Small intestine (tissue), 7 donors: ENCODE results near the gene PACS1. TPM values are rescaled to one million over a fixed set of nuclear protein-coding genes. Genes with fewer than 3 reads are reported as not detected.
A peak's percentile ranks its signal among the peaks of the same experiment; 100 is the strongest.

Experiments used
- DNase-seq, 2 donors: peaks; one replicate each; pipeline versions ENCODE4 v3.0.0 to v3.0.0-alpha.2; 2013
- FAIRE-seq: peaks from 2 replicates; lab custom pipeline; 2012; peaks lifted over from hg19 to GRCh38; lab: Jason Lieb, UNC
- H3K27ac ChIP-seq, 3 donors: one replicate each; pipeline ENCODE4 v1.5.1; 2013; ENCODE audit warnings: low read length in 2 of 3, mild to moderate bottlenecking in 2 of 3, control low read depth in 1 of 3, inconsistent platforms in 1 of 3, low read depth in 1 of 3, moderate library complexity in 1 of 3
- H3K27me3 ChIP-seq, 3 donors: one replicate each; pipeline ENCODE4 v1.6.1; 2013; ENCODE audit warnings: low read length in 3 of 3, inconsistent platforms in 1 of 3; ENCODE audit not compliant: control insufficient read depth in 3 of 3, insufficient read depth in 3 of 3
- H3K36me3 ChIP-seq, 3 donors: one replicate each; pipeline ENCODE4 v1.6.1; 2013; ENCODE audit warnings: low read length in 3 of 3, inconsistent platforms in 1 of 3, low read depth in 1 of 3, mild to moderate bottlenecking in 1 of 3, moderate library complexity in 1 of 3; ENCODE audit not compliant: control insufficient read depth in 3 of 3, insufficient read depth in 2 of 3
- H3K4me1 ChIP-seq, 3 donors: one replicate each; pipeline ENCODE4 v1.6.1; 2013; ENCODE audit warnings: low read length in 2 of 3, inconsistent platforms in 1 of 3, low read depth in 1 of 3, mild to moderate bottlenecking in 1 of 3, moderate library complexity in 1 of 3; ENCODE audit not compliant: control insufficient read depth in 3 of 3, insufficient read depth in 2 of 3
- H3K4me3 ChIP-seq, 3 donors: one replicate each; pipeline ENCODE4 v1.5.1; 2013; ENCODE audit warnings: low read length in 3 of 3, control low read depth in 1 of 3, inconsistent platforms in 1 of 3, low read depth in 1 of 3, mild to moderate bottlenecking in 1 of 3, moderate library complexity in 1 of 3
- H3K9me3 ChIP-seq, 2 donors: one replicate each; pipeline ENCODE4 v1.6.1; 2013; ENCODE audit warnings: low read depth in 1 of 2, low read length in 1 of 2; ENCODE audit not compliant: control insufficient read depth in 2 of 2, insufficient read depth in 1 of 2
- WGBS, 3 donors: extraction: QIAGEN DNeasy Blood & Tissue Kit; methylation state at CpG; one replicate each; pipeline ENCODE4 v1.1.7; 2013; 5-methylcytosine and 5-hydroxymethylcytosine counted together
- polyA plus RNA-seq, 4 donors: library from polyadenylated mRNA; stranded (reverse) in 3 of 4; unstranded in 1 of 4; fragments of 200-250 nt in 3 of 4; fragments of 120-200 nt in 1 of 4; gene quantifications; one replicate each; pipeline versions ENCODE4 v1.2.1 to v1.2.3, GENCODE V29; 2013
- donor health status: healthy with polysubstance abuse.
- donor health status: control.
- donor health status: control.
- donor health status: Bipolar disorder and iron deficiency.
- donor health status: healthy.

Gene PACS1
- polyA plus RNA-seq, 4 donors: 4.0 to 22.9 (median 10.0) TPM

DNA sequence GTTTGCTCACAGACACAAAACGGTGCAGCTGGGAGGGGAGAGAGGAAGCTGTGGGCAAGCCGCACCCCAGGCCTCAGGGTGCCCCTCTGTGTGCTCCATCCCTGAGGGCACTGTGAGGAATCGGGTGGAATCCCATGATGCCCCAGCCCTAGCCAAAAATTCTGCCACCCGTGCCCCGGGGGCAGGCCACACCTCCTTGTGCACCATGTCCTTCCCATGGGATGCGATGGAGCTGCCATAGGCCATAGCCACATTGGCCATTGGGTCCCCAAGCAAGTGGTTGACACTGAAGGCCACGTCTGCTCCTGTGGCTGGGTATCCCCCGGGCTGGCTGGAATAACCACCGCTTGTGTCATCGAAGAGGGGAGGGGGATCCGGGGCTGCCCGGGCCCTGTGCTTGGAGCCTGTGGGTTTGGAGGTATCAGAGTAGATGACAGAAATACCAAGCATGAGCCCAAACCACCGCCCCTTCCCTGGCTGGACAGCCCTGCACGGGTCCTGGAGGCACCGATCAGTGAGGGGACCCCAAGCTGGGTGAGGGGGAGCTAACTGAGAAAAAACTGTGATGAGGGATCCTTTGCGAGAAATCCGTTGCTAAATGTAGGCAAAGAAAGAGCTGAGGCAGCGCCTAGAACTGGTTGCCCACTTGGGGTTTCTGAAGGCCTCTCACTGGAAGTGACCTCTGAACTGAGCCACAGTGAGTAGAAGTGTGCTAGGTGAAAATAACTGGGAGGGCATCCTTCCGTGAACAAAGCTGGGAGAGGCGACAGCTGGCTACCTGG, 218.0 kb downstream of the PACS1 start:
- H3K4me1 ChIP-seq: peaks cover 5 to 36% (median 8%) of the 10 kb centered on the region in 3 donors
- peak overlapping the region; percentile 86 to 97 (median 97) for H3K27ac ChIP-seq
- 41 to 47% (median 47%) methylated on average over 18 to 20 of the region's 20 CpGs for WGBS, 3 donors
- H3K4me3 ChIP-seq: peak overlapping the region; percentile 72 to 82 (median 74)
- FAIRE-seq: no peak
- peaks cover 0 to 22% (median 5%) of the 10 kb centered on the region in 3 donors for H3K27me3 ChIP-seq
- H3K36me3 ChIP-seq: peaks cover 0 to 49% (median 0%) of the 10 kb centered on the region in 3 donors
- no peaks in the 10 kb centered on the region for H3K9me3 ChIP-seq
- DNase-seq: no peak

DNA sequence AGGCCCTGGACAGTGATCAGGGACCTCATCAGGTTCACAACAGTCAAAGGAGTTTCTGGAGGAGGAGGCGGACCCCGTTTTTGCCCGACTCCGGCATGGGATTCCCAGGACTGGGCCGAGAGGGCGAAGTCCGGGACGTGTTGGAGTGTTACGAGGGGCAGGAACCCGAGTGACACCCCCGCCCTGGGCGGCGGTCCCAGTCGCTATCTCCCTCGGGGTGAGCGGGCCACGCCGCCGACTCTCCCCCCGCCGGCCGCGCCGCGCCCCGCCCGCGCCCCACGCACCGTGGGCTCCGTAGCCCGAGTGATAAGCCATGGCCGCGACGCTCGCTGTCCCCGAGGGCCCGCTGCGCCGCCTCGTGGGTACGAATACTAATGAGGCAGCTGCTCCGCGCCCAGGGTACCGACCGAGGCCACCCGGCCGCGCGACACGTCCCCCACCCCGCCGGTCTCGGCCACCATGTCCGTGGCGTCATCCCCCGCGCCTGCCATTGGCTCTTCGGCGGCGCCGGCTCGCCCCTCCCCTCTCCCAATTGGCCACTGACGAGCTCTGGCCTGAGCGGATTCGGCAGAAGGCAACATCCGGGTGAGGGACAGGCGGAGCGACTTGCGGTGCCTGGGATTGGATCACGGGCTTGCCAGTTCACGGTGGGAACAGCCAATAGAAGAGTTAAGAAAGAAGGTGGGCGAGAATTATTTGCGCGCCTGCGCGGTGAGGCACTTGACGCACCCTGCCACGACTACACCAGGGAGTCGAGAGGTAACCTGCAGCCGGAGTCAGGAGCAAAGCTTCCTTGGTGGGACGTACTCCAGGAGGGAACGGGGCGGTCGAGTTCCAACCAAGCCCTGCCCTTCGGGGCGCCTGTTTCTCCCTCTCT, 218.8 kb downstream of the PACS1 start, which contains the start of gene YIF1A:
TSS of gene YIF1A (minus strand) at position 473 of the 877 bp plus-strand sequence. CDS start at position 315, 158 bp downstream.
- Histone ChIP-seq H3K27ac (peak within 1 kb of the TSS; percentile 97 to 99 (median 97)), H3K9me3 (no peaks in the 10 kb centered on the region), H3K4me1 (peaks cover 5 to 36% (median 8%) of the 10 kb centered on the region in 3 donors), H3K27me3 (peaks cover 0 to 28% (median 5%) of the 10 kb centered on the region in 3 donors), H3K36me3 (peaks cover 0 to 41% (median 0%) of the 10 kb centered on the region in 3 donors), H3K4me3 (peak within 1 kb of the TSS; percentile 72 to 82 (median 74))
- DNase-seq: peak; percentile 99 to 100
- 0 to 1% (median 1%) methylated on average over 51 to 87 of the region's 87 CpGs for WGBS, 3 donors
- peak; percentile 67 for FAIRE-seq

DNA sequence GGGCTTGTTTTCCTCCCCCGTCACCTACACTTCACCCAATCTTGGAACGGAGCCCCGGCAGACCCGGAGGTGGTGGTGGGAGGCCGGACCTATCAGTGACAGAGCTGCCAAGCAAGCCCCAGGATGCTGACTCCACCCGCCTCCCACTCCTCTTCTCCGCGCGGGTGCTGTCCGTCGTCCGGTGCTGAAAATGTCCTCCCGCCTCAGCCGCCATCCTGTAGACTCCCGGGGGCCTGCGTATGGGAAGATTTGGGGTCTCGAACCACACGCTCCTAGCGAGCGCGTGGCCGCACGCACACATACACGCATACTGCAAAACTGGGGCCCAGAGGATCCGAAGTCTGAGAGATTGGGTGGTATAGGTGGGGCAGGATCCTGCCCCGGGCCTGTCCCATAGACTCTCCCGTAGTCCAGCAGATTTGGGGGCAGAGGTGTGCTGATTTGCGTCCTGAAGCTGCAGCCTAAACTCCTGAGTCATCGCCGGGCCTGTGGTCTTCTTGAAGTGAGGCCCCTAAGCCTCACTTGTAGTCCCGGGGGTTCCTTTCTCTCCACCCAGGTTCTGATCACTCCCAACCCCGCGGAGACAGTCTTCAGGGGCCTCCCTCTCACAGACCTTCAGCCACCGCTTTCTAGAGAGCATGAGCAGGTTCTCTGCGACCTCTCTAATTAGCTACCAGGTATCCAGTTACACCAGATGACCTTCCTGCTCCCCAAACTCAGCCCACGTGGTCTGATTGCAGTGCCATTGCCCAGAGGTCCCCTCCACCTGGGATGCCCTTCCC, 219.7 kb downstream of the PACS1 start:
- 7 to 10% (median 9%) methylated on average over 34 to 36 of the region's 36 CpGs for WGBS, 3 donors

DNA sequence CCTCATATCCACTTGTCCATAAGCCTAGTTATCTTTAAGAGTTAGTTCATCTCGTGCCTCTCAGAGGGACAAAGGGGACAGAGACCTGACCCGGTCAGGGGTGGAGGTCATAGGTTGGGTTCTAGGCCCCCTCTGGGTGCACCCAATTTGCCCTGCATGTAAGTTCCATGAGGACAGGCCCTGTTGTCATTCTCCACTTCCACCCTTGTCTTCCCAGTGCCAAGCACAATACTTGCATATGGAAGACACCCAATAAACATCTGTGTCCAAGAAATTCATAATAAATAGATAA, 220.2 kb downstream of the PACS1 start:
- Histone ChIP-seq H3K27me3 (peaks cover 0 to 29% (median 5%) of the 10 kb centered on the region in 3 donors), H3K4me1 (peaks cover 5 to 36% (median 8%) of the 10 kb centered on the region in 3 donors), H3K27ac (peak overlapping the region in 1 of 3 donors; percentile 99), H3K4me3 (peak overlapping the region in 1 of 3 donors; percentile 62), H3K9me3 (no peaks in the 10 kb centered on the region), H3K36me3 (peaks cover 0 to 27% (median 0%) of the 10 kb centered on the region in 3 donors)
- no peak for FAIRE-seq
- no peak for DNase-seq
- 69 to 76% (median 71%) methylated on average over 2 of the region's 2 CpGs for WGBS, 3 donors

More for the DNA sequence above, 219.7 kb downstream of the PACS1 start:
- FAIRE-seq: no peak
- H3K9me3 ChIP-seq: no peaks in the 10 kb centered on the region
- peak in 1 of 2 donors; percentile 87 for DNase-seq
- H3K4me1 ChIP-seq: peaks cover 5 to 36% (median 8%) of the 10 kb centered on the region in 3 donors
- peaks cover 0 to 33% (median 0%) of the 10 kb centered on the region in 3 donors for H3K36me3 ChIP-seq
- peak overlapping the region; percentile 40 to 82 (median 62) for H3K4me3 ChIP-seq
- H3K27me3 ChIP-seq: peaks cover 0 to 29% (median 5%) of the 10 kb centered on the region in 3 donors
- H3K27ac ChIP-seq: peak overlapping the region; percentile 96 to 99 (median 97)

DNA sequence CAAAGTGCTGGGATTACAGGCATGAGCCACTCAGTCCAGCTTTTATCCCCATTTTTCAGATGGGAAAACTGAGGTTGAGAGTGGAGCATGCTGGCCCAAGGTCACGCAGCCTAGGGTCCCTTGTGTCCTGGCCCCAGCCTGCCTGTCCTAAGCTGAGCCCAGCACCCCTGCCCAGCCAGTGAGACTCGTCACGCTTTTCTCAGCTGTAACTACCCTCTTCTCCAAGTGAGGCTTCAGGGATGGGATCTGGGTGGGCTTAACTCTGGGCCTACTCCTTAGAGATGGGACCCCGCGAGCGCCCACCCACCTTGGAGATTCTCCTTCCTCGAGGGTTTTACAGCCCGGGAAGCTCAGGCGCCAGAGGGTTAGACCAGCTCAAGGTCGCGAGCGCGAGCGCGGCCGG, 221.2 kb downstream of the PACS1 start:
- FAIRE-seq (no peak), DNase-seq (no peak)
- Histone ChIP-seq H3K4me1 (peaks cover 5 to 36% (median 8%) of the 10 kb centered on the region in 3 donors), H3K36me3 (peaks cover 0 to 17% (median 0%) of the 10 kb centered on the region in 3 donors), H3K9me3 (no peaks in the 10 kb centered on the region), H3K4me3 (peak overlapping the region in 2 of 3 donors; percentile 21 to 59), H3K27me3 (peaks cover 0 to 31% (median 5%) of the 10 kb centered on the region in 3 donors), H3K27ac (no peak overlapping the region)
- WGBS, 3 donors: 11 to 17% (median 17%) methylated on average over 13 to 16 of the region's 16 CpGs

DNA sequence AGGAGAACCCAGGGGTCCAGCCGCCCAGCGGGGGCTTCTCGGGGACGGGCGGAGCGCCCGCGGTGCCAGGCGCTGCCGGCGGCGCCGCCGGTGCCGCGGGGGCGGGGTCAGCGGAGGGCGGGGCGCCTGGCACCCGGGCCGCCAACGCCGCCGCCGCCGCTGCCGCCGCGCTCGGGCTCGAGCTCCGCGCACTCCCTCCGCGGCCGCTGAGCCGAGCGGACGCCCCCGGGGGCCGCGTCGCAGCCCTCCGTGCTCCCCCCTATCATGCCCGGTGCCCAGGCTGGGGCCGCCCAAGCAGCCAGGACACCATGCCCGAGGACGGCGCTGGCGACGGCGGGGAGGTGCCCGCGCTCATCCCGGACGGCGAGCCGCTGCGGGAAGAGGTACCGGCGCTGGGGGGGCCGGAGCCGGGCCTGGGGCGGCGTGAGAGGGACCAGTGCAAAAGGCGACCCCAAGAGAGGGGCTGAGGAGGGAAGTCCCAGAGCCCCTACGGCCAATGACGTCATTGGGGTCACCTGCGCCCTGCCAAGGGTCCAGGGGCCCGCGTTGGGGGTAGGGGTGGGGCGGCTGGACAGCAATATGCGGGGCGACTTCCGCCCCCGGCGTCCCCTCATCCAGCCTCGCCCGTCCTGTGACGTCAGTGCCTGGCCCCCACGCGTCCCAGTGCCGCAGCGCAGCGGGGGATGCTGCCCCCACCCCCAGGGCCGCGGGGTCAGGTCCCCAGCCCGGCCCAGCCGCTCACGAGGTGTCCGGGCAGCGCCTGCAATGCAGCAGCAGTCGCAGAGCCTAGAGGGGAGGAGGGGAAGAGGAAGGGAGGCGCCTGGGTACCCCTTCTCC, 221.9 kb downstream of the PACS1 start, which contains the start of gene TMEM151A:
TSS of gene TMEM151A (plus strand) at position 189 of the 837 bp plus-strand sequence. CDS start at position 309, 120 bp downstream.
- Histone ChIP-seq H3K4me1 (peaks cover 5 to 31% (median 8%) of the 10 kb centered on the region in 3 donors), H3K27me3 (peaks cover 0 to 38% (median 5%) of the 10 kb centered on the region in 3 donors), H3K36me3 (peaks cover 0 to 11% (median 0%) of the 10 kb centered on the region in 3 donors), H3K4me3 (peak within 1 kb of the TSS in 2 of 3 donors; percentile 21 to 59), H3K9me3 (no peaks in the 10 kb centered on the region), H3K27ac (no peak within 1 kb of the TSS)
- WGBS, 3 donors: 2 to 3% (median 2%) methylated on average over 55 to 95 of the region's 95 CpGs
- peak in 1 of 2 donors; percentile 50 for DNase-seq
- no peak for FAIRE-seq
